HG03103 (cell line): ENCODE data around the gene INCA1.
"Not testable (repeated sequence)": the region's sequence is repeated elsewhere in the genome, so short reads cannot be mapped to it uniquely, and the experiment has no call there.

Source experiments
- ATAC-seq: cut with Tn5 transposase; IDR thresholded peaks from one replicate; pipeline ENCODE4 v1.9.1; 2021; ENCODE audit warnings: low read depth; ENCODE audit not compliant: unreplicated experiment

Gene INCA1, protein sequence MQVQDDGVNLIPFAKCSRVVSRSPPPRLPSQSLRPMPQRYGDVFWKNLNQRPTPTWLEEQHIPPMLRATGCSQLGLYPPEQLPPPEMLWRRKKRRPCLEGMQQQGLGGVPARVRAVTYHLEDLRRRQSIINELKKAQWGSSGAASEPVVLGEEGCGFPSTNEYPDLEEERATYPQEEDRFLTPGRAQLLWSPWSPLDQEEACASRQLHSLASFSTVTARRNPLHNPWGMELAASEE

GRCh38 chr17:4997302-4998026 lies at the start of gene INCA1, which contains the start of gene KIF1C:
Gene INCA1 (minus strand): TSS chr17:4997522. CDS start chr17:4994437, 3,085 bp downstream.
Gene KIF1C (plus strand): TSS chr17:4997950. CDS start chr17:5000247, 2,297 bp downstream.
- ATAC-seq = peak; percentile 66

- no peak for ATAC-seq
Measured at GRCh38 chr17:5045496-5045895, 48.2 kb upstream of the INCA1 start.

DNA sequence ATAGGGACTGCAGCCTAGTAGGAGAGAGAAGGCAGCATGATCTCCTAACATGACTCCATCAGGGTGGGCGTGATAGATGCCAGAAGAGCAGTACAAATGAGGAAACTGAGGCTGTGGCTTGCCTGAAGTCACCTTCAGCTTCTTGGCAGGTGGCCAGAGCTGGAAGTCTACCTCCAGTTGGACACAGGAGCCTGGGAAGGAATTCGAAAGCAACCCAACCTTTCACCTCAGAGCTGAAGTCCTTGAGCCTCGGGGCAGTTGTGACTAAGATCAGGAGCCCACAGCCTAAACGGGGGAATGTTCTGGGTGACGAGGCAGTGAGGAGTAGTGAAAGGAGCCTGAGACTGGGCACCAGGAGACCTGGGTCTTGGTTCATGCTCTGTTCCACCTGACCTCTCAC lies 47.3 kb upstream of the INCA1 start:
- no peak for ATAC-seq

GRCh38 chr17:5043524-5043923 lies 46.2 kb upstream of the INCA1 start:
- no peak for ATAC-seq

DNA sequence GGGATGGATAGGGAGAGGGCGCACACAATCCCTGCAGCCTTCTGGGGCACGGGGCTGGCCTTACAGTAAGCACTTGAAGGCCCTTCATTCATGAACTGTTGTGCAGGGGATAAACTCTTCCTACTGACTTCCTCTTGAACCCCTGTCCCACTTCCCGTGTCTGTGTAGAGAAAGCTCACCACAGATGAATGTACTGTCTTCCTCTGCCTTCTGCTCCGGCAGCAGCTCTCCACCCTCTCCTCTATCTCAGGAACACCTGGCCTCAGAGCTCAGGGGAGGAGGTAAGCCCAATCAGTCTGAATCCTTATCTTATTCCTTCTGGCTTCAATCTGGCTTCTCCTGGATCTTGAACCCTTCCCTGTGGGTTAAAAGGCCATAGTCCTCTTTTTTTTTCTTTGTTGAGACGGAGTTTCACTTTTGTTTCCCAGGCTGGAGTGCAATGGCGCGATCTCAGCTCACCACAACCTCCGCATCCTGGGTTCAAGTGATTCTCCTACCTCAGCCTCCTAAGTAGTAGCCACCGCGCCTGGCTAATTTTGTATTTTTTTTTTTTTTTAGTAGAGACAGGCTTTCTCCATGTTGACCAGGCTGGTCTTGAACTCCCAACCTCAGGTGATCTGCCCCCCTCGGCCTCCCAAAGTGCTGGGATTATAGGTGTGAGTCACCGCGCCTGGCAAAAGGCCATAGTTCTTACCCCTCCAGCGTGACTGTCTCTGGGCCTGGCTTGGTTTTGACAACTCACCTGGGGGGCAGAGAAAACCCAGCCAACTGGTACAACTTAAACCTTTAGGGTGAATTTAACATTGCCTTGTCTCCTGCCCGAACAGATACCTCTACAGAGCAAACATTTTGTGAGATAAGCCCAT lies 45.1 kb upstream of the INCA1 start:
- no peak for ATAC-seq

- no peak for ATAC-seq
Measured at GRCh38 chr17:5035315-5035714, 38.0 kb upstream of the INCA1 start, which contains the start of gene SLC52A1. Gene SLC52A1 (minus strand): TSS chr17:5035426. CDS start chr17:5034606, 820 bp downstream.

GRCh38 chr17:5034651-5035050 lies 37.3 kb upstream of the INCA1 start:
- ATAC-seq = no peak

GRCh38 chr17:5034063-5034462 lies 36.7 kb upstream of the INCA1 start:
- no peak for ATAC-seq

- no peak for ATAC-seq
Measured at GRCh38 chr17:5033352-5034015, 36.2 kb upstream of the INCA1 start.

DNA sequence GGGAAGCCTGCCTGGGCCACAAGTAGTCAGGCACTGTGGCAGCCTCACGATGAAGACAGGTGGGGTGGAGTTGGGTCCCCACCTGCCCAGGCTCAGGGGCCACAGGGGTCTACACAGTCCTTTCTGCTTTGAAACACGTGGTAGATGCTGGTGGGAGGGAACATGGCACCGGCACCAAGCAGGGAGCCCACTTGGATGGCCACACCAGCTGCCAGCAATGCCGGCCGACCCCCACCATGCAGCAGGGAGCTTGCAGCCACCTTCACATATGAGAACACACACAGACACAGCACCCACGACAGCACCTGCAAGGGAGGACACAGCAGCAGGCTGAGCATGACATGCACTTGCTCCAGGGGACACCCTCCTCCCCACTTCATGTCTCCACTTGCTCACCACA lies 35.5 kb upstream of the INCA1 start:
- ATAC-seq = no peak

- ATAC-seq = no peak
Measured at GRCh38 chr17:5031365-5032082, 34.2 kb upstream of the INCA1 start.

- not testable (repeated sequence) for ATAC-seq
Measured at GRCh38 chr17:5030168-5030567, 32.8 kb upstream of the INCA1 start.

- ATAC-seq = no peak
Measured at GRCh38 chr17:5027916-5028315, 30.6 kb upstream of the INCA1 start.

- no peak for ATAC-seq
Measured at GRCh38 chr17:5027299-5027698, 30.0 kb upstream of the INCA1 start.

DNA sequence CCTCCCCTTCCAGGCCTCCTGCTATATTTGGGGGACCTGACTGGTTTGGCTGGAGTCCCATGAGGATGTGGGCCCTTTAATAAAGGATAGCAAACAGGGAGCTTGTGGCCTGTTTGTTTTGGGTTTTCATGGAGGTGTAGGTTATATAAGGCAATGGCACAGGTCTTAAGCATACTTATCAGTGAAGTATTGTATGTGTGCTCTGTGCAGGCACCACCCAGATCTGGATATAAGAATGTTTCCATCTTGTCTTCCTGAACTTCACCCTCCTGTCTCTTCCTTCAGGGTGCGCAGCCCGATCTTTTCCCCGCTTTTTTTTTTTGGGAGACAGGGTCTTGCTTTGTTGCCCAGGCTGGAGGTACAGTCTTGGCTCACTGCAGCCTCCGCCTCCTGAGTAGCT lies 27.3 kb upstream of the INCA1 start:
- ATAC-seq = no peak

GRCh38 chr17:5023588-5024147 lies 26.3 kb upstream of the INCA1 start:
- no peak for ATAC-seq

DNA sequence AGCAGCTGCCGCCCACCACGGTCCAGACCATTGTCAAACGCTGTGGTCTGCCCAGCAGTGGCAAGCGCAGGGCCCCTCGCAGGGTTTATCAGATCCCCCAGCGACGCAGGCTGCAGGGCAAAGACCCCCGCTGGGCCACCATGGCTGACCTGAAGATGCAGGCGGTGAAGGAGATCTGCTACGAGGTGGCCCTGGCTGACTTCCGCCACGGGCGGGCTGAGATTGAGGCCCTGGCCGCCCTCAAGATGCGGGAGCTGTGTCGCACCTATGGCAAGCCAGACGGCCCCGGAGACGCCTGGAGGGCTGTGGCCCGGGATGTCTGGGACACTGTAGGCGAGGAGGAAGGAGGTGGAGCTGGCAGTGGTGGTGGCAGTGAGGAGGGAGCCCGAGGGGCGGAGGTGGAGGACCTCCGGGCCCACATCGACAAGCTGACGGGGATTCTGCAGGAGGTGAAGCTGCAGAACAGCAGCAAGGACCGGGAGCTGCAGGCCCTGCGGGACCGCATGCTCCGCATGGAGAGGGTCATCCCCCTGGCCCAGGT lies 24.9 kb upstream of the INCA1 start:
- ATAC-seq = no peak

DNA sequence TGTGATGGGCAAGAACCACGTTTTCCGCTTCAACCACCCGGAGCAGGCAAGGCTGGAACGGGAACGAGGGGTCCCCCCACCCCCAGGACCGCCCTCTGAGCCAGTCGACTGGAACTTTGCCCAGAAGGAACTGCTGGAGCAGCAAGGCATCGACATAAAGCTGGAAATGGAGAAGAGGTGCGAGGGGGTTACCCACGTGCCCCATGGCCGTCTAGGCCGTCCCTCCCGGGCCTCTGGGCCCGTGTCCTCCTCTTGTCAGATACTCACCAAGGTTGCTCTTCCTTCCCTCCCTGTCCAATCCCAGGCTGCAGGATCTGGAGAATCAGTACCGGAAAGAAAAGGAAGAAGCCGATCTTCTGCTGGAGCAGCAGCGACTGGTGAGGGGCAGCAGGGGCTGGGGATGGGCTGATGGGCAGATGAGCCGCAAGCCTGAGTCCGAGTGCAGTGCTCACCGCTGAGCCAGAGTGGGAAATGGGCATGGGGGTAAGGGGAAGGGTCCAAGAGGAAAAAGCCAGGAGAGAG lies 23.2 kb upstream of the INCA1 start:
- ATAC-seq = no peak

- ATAC-seq = no peak
Measured at GRCh38 chr17:5019475-5019956, 22.2 kb upstream of the INCA1 start.
